H1 (cell line): ENCODE data around the gene TNRC6B. TPM values are rescaled to one million over a fixed set of nuclear protein-coding genes. Genes with fewer than 3 reads are reported as not detected.

Experiments
- BACH1 ChIP-seq: IDR thresholded peaks from 2 replicates; pipeline ENCODE4 v1.6.1; 2012; ENCODE audit warnings: low read length, improper control_type of control experiment
- CEBPB ChIP-seq: IDR thresholded peaks from 2 replicates; pipeline ENCODE4 v1.6.1; 2012; ENCODE audit warnings: low read depth, low read length
- JUN ChIP-seq: IDR thresholded peaks from 2 replicates; pipeline ENCODE4 v1.6.1; 2011; ENCODE audit warnings: low read depth, mild to moderate bottlenecking, improper control_type of control experiment, low read length
- KDM1A ChIP-seq: fragments of 200-600, 300-600 bp; sonication (generic); IDR thresholded peaks from 2 replicates; pipeline ENCODE4 v1.7.1; 2016; ENCODE audit warnings: mild to moderate bottlenecking, low read length, borderline replicate concordance
- KDM4A ChIP-seq: IDR thresholded peaks from one replicate; pipeline ENCODE4 v1.7.1; 2012; ENCODE audit warnings: low read depth, mild to moderate bottlenecking, moderate library complexity, low read length, inconsistent platforms; ENCODE audit not compliant: severe bottlenecking
- SIX5 ChIP-seq: IDR thresholded peaks from 2 replicates; pipeline ENCODE4 v1.6.1; 2011; ENCODE audit warnings: mild to moderate bottlenecking, low read depth, low read length
- polyA plus RNA-seq, 7 experiments: library from polyadenylated mRNA; depleted of rRNA in 3 of 7; stranded (reverse) in 5 of 7; unstranded in 2 of 7; fragments of >200 nt in 5 of 7; fragments of 200-250 nt in 2 of 7; gene quantifications; 1 replicate in 5 of 7; 2 replicates in 1 of 7; 4 replicates in 1 of 7; pipeline versions ENCODE4 v1.2.1 to v1.2.3, GENCODE V29; 2011 to 2013; ENCODE audit warnings: missing spikeins in 2 of 7, mixed read lengths in 2 of 7
- total RNA-seq: library from RNA; stranded (reverse); fragmentation: NEBNext Ultra II Directional; extraction: Animal tissue kit (Norgen Biotek cat#: 25700); gene quantifications from 2 replicates; pipeline ENCODE4 v1.2.1, GENCODE V29; 2021

Gene TNRC6B
- total and polyA plus RNA-seq, 2 of the 8 experiments (the other 6 are each of a cell fraction or from before 2014, with no cell fraction given) = 12.5 to 48.9 TPM

- TF ChIP-seq KDM1A (no peak), JUN (no peak), CEBPB (no peak), BACH1 (no peak), KDM4A (no peak), SIX5 (no peak)
Observed at GRCh38 chr22:40210818-40211217, 33.1 kb downstream of the TNRC6B start (continued).
